PC-3 (cell line): ENCODE results near the gene CAMTA1.

Experiments
- EZH2 ChIP-seq: fragments of 300-600 bp; sonication (generic); IDR thresholded peaks from one replicate; pipeline ENCODE4 v1.6.1; 2017; ENCODE audit warnings: antibody characterized with exemption, mild to moderate bottlenecking, low read length; ENCODE audit not compliant: unreplicated experiment
- TF ChIP-seq, protein P1 (sequence below): fragments of 300-600 bp; sonication (generic); conservative IDR thresholded peaks from 2 replicates; pipeline ENCODE4 v1.5.1; 2017; ENCODE audit warnings: antibody characterized with exemption, low read depth, mild to moderate bottlenecking, low read length

DNA sequence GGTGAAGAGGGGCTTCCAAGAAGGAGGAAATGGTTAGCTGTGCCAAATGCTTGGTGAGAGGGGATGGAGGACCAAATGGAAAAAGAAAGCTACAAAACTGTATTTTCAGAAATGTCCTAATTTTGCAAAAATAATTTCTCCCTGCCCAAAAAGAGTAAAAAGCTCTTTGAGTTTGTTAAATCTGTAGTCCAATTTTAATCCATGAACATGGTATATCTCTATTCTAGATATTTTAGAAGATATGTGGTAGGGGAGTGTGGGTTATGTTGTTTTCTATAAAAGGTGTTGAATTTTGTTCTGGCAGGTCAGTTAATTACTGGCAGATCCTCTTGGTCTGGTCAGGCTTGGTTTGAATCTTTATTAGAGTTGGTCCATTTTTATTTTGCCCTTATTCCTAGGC is 511.7 kb downstream of the CAMTA1 start:
- TF ChIP-seq, protein P1, sequence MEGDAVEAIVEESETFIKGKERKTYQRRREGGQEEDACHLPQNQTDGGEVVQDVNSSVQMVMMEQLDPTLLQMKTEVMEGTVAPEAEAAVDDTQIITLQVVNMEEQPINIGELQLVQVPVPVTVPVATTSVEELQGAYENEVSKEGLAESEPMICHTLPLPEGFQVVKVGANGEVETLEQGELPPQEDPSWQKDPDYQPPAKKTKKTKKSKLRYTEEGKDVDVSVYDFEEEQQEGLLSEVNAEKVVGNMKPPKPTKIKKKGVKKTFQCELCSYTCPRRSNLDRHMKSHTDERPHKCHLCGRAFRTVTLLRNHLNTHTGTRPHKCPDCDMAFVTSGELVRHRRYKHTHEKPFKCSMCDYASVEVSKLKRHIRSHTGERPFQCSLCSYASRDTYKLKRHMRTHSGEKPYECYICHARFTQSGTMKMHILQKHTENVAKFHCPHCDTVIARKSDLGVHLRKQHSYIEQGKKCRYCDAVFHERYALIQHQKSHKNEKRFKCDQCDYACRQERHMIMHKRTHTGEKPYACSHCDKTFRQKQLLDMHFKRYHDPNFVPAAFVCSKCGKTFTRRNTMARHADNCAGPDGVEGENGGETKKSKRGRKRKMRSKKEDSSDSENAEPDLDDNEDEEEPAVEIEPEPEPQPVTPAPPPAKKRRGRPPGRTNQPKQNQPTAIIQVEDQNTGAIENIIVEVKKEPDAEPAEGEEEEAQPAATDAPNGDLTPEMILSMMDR: no peak
- no peak for TF ChIP-seq EZH2
